Tibial nerve (tissue), 4 donors: ENCODE measurements around the gene RPL28.

Experiments
- CTCF ChIP-seq, 5 experiments: fragments of 200-600 bp in 3 of 5; fragments of 450-650 bp in 2 of 5; sonication (generic) in 3 of 5; IDR thresholded peaks; one replicate each; pipeline ENCODE4 v1.5.1; 2016 to 2019; ENCODE audit warnings: antibody characterized with exemption in 5 of 5, mild to moderate bottlenecking in 3 of 5, moderate library complexity in 2 of 5
- EP300 ChIP-seq, 2 donors: sonication (generic); formaldehyde crosslinking; IDR thresholded peaks; one replicate each; pipeline ENCODE4 v1.6.1; 2017; ENCODE audit warnings: antibody characterized with exemption in 2 of 2, mild to moderate bottlenecking in 1 of 2
- POLR2A ChIP-seq, 2 donors: fragments of 450-650 bp; IDR thresholded peaks; one replicate each; pipeline ENCODE4 v1.6.1; 2017; ENCODE audit warnings: antibody characterized with exemption in 2 of 2, mild to moderate bottlenecking in 2 of 2, moderate library complexity in 2 of 2

- TF ChIP-seq CTCF (IDR thresholded peaks at IDR 0.05) (no peak), EP300 (IDR thresholded peaks at IDR 0.05) (no peak), POLR2A (IDR thresholded peaks at IDR 0.05) (no peak)
These were observed 19.8 kb upstream of the RPL28 start for GRCh38 chr19:55365964-55366363.
